Effector CD8-positive, alpha-beta T cell (primary cell): ENCODE data around the gene PET100.

ENCODE experiments used
- DNase-seq: peaks from one replicate; lab custom pipeline; 2025; lab: John Stamatoyannopoulos, UW
- total RNA-seq, 4 experiments: gene quantifications; one replicate each; lab custom pipeline; 2026; lab: John Stamatoyannopoulos, UW

Gene PET100, protein sequence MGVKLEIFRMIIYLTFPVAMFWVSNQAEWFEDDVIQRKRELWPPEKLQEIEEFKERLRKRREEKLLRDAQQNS
- total RNA-seq = 6.5 to 8.8 (median 8.0) reads per million in 4 experiments

- DNase-seq = peak; percentile 92
These were observed at the start of gene PET100, which contains the start of gene XAB2 for GRCh38 chr19:7629347-7630054. TSS of gene PET100 (plus strand) at chr19:7629793. CDS start at chr19:7629834, 41 bp downstream. TSS of gene XAB2 (minus strand) at chr19:7629545. CDS start at chr19:7629527, 18 bp downstream.

DNA sequence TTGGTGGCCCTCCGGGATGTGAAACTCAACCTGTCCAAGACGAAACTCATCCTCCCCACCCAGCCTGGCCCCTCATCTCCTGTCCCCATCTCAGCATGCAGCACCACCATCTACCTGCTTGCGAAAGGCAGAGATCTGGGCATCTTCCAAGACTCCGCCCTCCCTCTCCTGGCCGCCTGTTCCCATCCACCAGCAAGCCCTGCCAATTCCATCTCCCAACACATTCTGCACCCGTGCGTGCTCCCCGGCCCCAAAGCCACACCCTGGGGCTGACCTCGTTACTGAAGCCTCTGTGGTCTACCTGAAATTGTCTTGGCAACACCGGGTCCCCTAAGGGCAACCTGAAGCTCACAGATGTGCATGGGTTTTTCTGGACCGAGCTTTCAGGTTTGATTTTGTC is 47.1 kb upstream of the PET100 start:
- DNase-seq = no peak

- no peak for DNase-seq
These were observed 39.8 kb upstream of the PET100 start for GRCh38 chr19:7589822-7590221.

- DNase-seq = no peak
These were observed 39.3 kb upstream of the PET100 start for GRCh38 chr19:7590256-7590655.

DNA sequence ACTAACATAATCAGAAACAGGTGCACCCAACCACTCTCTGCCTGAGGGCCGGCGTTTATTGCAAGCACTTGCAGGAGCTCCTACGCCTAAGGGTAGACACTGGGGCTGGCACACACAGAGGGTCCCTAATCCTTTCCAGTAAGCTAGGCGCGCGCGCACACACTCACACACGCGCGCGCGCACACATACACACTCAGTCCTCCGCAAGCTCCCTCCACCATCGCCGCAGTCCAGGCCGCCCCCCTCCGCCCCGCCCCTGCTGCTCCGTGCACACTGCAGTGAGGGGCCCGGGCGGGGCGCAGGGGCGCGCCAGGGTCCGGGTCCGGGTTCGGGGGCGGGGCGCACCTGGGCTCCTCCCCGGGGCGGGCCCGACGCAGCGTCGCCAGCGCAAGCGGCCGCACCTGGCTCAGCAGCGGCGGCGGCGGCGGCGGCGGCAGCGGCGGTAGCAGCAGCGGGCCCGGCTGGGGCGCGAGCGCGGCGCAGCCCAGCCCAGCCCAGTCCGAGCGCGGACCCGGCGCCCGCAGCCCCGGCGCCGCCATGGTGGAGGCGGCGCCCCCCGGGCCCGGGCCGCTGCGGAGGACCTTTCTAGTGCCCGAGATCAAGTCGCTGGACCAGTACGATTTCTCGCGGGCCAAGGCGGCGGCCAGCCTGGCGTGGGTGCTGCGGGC is 34.0 kb upstream of the PET100 start, which contains the start of gene CAMSAP3:
Gene CAMSAP3 (plus strand): TSS at position 398 of the 668 bp plus-strand sequence. CDS start 140 bp downstream, at position 538.
- DNase-seq = peak; percentile 22

DNA sequence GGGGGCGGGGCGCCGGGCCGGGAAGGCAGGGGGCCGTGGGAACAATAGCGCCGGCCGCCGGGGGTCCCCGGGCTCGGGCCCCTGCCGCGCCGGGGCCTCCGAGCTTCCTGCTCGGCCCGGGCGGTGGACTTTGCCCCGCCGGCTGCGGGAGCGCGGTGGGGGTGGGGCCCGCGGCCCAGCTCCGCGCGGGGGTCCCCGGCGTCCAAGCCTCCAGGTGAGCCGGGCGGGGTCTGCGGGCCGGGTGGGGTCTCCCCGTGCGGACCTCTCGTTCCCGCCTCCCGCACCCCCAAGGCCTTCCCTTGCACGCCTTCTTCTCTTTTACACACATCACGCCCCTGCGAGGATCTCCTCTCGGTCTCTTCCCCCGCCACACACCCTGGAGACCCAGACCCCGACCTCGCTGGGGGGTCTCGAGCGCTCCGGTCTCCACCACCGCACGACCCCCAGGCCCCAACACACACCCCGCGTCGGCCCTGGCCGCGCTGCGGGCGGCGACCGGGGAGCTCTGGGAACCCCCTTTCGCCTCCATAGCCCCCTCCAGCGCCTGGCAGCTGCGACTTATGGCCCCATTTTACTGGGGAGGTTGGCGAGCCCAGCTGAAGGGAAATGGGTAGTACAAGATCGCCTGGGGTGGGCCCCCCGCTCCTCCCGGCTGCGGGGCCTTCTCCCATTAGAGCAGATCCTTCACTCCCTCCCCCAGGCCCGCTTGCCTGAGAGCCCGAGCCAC is 33.2 kb upstream of the PET100 start:
- no peak for DNase-seq

DNA sequence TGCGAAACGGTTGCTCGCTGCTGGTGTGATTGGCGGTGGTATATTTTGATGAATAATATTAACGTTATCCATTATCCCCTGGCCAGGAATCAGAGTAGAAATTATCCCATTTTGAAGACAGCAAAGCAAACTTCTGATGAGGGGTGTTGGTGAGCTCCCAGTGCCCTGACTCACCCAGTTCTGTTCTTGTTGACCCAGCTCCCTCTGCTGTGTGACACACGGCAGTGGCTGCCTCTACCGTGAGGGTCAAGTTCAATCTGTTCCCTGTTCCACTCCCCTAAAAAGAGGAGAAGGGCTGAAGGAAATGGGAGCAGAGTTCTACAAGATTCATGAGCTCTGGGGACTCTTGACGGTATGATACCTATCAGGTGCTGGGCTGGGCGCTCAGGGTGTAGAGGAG is 31.9 kb upstream of the PET100 start:
- DNase-seq = no peak

DNA sequence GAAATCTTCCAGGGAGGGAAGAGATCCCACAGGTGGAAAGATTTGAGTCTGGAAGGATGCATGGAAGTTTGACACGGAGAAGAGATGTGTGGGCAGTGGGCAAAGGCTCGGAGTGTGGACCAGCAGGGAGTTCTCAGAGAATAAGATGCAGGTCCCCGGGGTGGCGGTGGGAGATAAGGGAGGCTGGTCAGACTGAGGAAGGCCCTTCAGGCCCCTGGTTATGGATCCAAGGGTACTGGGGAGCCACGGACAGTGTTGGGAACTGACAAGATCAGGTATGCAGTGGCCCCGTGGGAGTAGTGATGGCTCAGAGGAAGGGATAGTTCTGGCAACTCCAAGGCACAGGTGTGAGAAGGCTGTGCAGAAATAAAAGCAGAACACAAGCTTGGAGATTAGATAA is 31.4 kb upstream of the PET100 start:
- no peak for DNase-seq

DNA sequence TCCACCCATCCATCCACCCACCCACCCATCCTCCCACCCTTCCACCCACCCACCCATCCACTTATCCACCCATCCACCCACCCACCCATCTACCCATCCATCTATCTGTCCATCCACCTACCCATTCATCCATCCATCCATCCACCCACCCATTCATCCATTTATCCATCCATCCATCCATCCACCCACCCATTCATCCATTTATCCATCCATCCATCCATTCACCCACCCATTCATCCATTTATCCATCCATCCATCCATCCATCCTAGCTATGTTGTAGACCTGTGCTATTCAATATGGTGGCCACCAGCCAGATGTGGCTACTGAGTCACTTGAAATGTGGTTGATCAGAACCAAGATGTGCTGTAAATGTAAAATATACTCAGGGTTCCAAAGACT is 28.9 kb upstream of the PET100 start:
- no peak for DNase-seq

- no peak for DNase-seq
These were observed 27.2 kb upstream of the PET100 start for GRCh38 chr19:7602240-7602934.

GRCh38 chr19:7602935-7603497 is 26.6 kb upstream of the PET100 start:
- no peak for DNase-seq

GRCh38 chr19:7603919-7604318 is 25.7 kb upstream of the PET100 start:
- DNase-seq = no peak

GRCh38 chr19:7605490-7606222 is 23.9 kb upstream of the PET100 start:
- no peak for DNase-seq

- DNase-seq = no peak
These were observed 23.3 kb upstream of the PET100 start for GRCh38 chr19:7606289-7606688.

DNA sequence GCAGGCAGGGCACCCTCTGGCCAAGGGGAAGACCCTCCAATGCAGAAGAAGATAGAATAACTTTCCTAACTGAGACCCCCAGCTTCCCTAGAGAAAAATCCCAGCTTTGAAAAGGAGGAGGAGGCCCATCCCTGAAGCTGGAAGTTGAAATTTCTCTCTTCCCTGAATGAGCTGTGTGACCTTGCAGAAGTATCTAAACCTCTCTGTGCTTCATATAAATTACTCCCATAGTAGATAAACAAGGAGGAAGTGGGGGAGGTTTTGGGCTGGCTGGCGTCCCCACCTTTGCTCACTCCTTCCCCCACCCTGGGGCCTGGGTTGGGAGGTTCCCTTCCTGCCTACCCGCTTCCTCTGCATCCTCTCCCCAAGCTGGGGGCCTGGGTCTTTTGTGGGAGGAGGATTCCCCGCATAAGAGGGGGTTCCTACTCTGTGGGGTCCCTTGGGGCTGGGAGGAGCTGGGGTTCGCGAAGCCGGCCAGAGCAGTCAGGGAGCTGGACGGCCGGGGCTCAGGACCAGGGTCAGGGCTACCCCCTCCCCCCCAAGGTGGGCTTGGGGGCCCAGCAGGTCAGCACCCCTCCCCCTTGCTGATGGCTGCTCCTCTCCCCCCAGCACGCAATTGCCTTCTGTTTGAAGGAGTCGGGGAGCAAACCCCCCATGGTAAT is 22.2 kb upstream of the PET100 start:
- DNase-seq = no peak

- DNase-seq = no peak
These were observed 21.6 kb upstream of the PET100 start for GRCh38 chr19:7607874-7608560.

DNA sequence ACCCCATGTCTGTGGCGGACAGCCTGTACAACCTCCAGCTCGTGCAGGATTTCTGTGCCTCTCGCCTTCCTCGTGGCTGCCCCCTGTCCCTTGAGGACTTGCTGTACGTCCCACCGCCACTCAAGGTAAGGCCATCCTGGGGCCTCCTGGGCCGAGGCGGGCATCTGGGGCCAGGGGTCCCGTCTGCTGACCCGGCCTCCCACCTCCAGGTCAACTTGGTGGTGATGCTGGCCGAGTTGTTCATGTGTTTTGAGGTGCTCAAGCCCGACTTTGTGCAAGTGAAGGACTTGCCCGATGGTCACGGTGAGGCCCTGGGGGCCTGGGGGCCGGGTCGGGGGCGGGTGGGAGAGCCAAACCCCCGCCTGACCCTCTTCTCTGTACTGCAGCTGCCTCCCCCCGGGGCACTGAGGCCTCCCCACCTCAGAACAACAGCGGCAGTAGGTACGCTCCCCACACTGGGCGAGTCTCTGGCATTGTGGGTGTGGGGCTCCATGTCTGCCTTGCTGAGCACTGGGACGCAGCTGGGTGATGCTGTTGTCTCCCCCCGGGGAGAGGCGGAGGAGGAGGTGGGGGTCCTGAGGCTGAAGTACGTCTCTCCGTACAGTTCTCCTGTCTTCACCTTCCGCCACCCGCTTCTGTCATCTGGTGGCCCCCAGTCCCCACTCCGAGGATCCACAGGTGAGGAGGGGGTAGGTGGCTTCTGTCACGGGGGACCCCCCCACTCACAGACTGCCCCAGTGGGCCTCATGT is 18.9 kb upstream of the PET100 start:
- DNase-seq = no peak

DNA sequence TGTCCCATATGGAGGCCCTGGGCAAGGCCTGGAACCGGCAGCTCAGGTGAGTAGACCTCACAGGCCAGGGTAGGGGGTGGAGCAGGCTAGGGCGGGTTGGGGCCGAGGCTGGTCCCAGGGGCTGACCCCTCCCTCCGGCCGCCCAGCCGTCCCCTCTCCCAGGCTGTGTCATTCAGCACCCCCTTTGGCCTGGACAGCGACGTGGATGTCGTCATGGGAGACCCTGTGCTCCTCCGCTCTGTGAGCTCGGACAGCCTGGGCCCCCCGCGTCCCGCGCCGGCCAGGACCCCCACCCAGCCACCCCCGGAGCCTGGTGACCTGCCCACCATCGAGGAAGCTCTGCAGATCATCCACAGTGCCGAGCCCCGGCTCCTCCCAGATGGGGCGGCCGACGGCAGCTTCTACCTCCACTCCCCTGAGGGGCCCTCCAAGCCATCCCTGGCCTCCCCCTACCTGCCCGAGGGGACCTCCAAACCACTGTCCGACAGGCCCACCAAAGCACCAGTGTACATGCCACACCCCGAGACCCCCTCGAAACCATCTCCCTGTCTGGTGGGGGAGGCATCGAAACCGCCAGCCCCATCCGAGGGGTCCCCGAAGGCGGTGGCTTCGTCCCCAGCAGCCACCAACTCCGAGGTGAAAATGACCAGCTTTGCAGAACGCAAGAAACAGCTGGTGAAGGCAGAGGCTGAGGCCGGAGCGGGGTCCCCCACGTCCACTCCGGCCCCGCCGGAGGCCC is 17.9 kb upstream of the PET100 start:
- DNase-seq = no peak
